GM19023 (cell line): ENCODE measurements around the gene STAT6.
"Not testable (repeated sequence)": the region's sequence is repeated elsewhere in the genome, so short reads cannot be mapped to it uniquely, and the experiment has no call there.

Source experiments
- ATAC-seq: cut with Tn5 transposase; IDR thresholded peaks from one replicate; pipeline ENCODE4 v1.9.1; 2021; ENCODE audit warnings: mild to moderate bottlenecking, moderate library complexity; ENCODE audit not compliant: unreplicated experiment

The STAT6 gene

GRCh38 chr12:57055824-57056223, 55.3 kb downstream of the STAT6 start:
- no peak for ATAC-seq

DNA sequence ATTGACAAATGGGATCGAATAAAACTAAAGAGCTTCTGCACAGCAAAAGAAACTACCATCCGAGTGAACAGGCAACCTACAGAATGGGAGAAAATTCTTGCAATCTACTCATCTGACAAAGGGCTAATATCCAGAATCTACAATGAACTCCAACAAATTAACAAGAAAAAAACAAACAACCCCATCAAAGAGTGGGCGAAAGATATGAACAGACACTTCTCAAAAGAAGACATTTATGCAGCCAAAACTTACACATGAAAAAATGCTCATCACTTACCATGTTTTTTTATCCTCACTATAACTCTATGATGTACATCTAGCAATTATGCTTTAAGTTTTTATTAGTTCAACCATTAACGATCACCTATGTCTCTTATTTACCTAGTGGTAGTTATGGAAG, 57.3 kb downstream of the STAT6 start:
- not testable (repeated sequence) for ATAC-seq

DNA sequence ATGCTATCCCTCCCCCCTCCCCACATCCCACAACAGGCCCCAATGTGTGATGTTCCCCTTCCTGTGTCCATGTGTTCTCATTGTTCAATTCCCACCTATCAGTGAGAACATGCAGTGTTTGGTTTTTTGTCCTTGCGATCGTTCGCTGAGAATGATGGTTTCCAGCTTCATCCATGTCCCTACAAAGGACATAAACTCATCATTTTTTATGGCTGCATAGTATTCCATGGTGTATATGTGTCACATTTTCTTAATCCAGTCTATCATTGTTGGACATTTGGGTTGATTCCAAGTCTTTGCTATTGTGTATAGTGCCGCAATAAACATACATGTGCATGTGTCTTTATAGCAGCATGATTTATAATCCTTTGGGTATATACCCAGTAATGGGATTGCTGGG, 58.0 kb downstream of the STAT6 start:
- not testable (repeated sequence) for ATAC-seq

DNA sequence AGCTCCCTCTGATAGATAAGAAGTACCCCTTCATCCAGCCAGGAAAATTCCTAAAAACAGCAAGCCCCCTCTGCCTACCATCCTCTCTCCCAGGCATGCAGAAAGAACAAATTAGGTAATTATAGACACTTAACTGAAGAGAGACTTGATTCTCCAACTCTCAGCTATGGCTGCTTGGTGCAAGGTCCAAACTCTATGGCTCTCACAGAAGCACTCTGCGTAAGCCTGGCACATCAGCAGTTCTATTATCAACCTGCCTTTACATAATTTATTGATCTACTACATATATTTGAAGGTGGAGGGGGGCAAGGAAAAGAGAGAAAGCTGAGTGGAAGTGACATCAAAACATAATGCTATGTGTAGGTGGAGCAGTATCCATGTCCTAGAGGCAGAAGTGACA, 60.2 kb downstream of the STAT6 start:
- ATAC-seq: no peak

DNA sequence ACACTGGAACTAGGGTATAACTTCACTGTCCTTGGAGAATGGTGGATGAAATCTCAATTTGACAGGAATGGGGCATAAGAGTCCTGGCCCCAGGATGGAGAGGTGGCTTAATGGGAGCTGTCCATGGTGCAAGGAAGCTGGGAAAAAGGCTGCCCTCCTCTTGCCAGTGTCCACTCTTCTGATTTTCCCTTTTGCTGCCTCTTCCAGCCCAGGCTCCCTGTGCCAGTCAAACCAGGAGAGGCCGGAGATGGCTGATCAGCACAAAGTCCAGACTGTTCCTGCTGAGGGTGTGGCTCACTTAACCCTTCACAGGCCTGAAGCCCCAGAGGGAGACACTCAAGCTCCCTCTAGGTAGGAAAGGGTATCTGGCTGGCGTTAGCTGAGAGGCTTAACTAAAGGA, 61.3 kb downstream of the STAT6 start, which contains the start of gene MYO1A:
TSS of gene MYO1A (minus strand) at position 240 of the 400 bp plus-strand sequence. CDS start 1,806 bp downstream, outside the sequence.
- ATAC-seq: no peak

GRCh38 chr12:57049119-57049446, 62.1 kb downstream of the STAT6 start:
- no peak for ATAC-seq

DNA sequence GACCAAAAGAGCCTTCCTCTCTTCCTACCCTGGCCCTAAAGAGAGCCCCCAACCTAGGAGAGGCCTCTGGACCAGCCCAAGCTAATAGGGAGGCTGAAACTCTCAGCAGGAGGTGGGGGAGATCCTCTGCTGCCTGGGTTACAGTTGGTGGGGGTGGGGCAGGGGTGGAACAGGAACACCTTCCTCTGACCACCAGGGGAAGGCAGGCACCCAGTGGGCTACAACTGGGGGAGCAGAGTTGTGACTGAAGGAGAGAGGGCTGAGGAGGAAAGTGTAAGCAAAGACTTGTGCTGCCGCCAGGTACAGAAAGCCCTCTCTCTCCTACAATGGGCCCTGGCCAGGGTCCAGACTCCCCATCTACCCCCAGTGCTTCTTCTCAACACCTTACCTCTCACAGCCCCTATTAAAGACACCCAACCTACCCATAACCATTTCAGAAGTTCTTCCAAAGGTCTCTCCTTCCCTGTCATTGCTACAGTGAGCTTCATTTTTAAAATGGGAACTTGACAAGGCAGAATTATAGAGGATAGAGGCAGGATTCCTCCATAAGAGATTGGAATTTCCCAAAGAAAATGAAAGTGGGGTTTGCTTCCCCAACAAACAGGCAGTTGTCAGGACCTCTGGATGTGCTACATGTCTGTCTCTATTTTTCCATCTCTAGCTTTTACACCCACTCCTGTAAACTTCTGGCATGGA, 62.6 kb downstream of the STAT6 start:
- no peak for ATAC-seq

DNA sequence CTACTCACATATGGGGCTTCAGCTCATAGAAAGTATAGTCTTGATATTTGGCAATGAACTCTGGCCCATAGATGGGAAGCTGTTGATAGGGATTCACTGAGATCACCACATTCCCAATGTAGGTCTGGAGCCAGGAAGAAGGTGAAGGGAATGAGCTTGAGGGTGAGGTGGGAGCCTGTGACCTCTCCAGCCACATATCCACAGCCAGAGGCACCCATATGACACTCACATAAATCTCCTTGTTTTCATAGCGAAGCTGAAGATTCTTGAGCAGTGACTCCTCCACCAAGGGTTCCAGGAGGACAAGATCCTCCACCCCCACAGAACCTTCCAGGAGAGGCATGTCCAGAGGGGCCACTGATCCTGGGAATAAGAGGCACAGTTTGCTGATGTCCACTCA, 63.2 kb downstream of the STAT6 start:
- no peak for ATAC-seq

- no peak for ATAC-seq
Measured at GRCh38 chr12:57046947-57047890, 63.9 kb downstream of the STAT6 start.

GRCh38 chr12:57046086-57046791, 64.9 kb downstream of the STAT6 start:
- ATAC-seq: no peak
